Vein endothelial cell (primary cell): Measurements from ENCODE around the gene BARHL1. TPM values are rescaled to one million over a fixed set of nuclear protein-coding genes. Genes with fewer than 3 reads are reported as not detected.

ENCODE experiments used
- total RNA-seq: library from RNA; depleted of rRNA; stranded (reverse); fragments of >200 nt; gene quantifications from 2 replicates; pipeline ENCODE4 v1.2.3, GENCODE V29; 2012

BARHL1 gene
- total RNA-seq = not detected in 2 replicates

GRCh38 chr9:132582276-132582785 is at the start of gene BARHL1:
BARHL1 (plus strand) TSS chr9:132582606; CDS start chr9:132582798, 192 bp downstream.

Other genes starting within 250 kb of the BARHL1 start
- 71.5 and 78.3 TPM in 2 replicates for gene SETX, start 227.6 kb upstream of the BARHL1 start, total RNA-seq
- gene TTF1, start 175.8 kb upstream of the BARHL1 start, total RNA-seq = 8.5 and 8.9 TPM in 2 replicates
- gene CFAP77, start 172.4 kb upstream of the BARHL1 start, total RNA-seq = 0.19 and 0.65 TPM in 2 replicates
- gene DDX31, start 87.4 kb downstream of the BARHL1 start, total RNA-seq = 15.7 and 19.6 TPM in 2 replicates
- 27.7 and 29.1 TPM in 2 replicates for gene GTF3C4, start 87.9 kb downstream of the BARHL1 start, total RNA-seq